ENCODE measurements around the gene TNFRSF13B. TPM values are rescaled to one million over a fixed set of nuclear protein-coding genes. Genes with fewer than 3 reads are reported as not detected.
"Not testable (repeated sequence)": the region's sequence is repeated elsewhere in the genome, so short reads cannot be mapped to it uniquely, and the experiment has no call there.

The TNFRSF13B gene
- total RNA-seq, 2 donors from 2014 or later: not detected

DNA sequence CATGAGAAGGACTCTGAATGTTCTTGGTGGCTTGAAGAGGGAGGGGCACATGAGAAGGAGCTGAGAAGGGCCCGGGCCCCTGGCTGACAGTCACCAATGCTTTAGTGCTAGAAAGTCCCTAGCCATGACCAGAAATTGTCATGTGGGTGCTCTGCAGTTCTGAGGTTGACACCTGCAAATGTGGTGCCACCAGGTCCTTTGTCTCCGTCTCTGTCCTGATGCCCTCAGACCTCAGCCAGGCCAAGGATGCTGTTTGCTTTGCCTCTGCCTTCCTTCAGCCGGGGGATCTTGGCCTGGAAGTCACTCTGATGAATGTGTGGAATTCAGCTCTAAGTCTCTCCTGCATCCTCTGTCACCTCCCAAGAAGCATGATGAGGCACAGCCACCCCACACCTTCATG lies 63.6 kb downstream of the TNFRSF13B start:
- Histone ChIP-seq H3K4me3 (no peak overlapping the region), H3K27ac (no peak overlapping the region), H3K9me3 (no peaks in the 10 kb centered on the region), H3K36me3 (replicated peaks in 1 of 2; ENCODE audit: insufficient read depth in 1 of 2, low read depth in 2 of 2) (no peaks in the 10 kb centered on the region), H3K27me3 (no peaks in the 10 kb centered on the region), H3K4me1 (no peaks in the 10 kb centered on the region)
- ATAC-seq (no peak), DNase-seq (no peak)
- WGBS, 2 donors: 77 to 100% methylated on average over 2 to 3 of the region's 3 CpGs
- TF ChIP-seq CTCF (IDR thresholded peaks at IDR 0.05) (no peak), POLR2A (IDR thresholded peaks at IDR 0.05) (no peak)
- intact Hi-C loops (cut with DNase I): no loop called here

- intact Hi-C loops (cut with DNase I): no loop called here
- TF ChIP-seq POLR2A (IDR thresholded peaks at IDR 0.05) (no peak), CTCF (IDR thresholded peaks at IDR 0.05) (no peak)
- Histone ChIP-seq H3K36me3 (replicated peaks in 1 of 2; ENCODE audit: insufficient read depth in 1 of 2, low read depth in 2 of 2) (no peaks in the 10 kb centered on the region), H3K27me3 (no peaks in the 10 kb centered on the region), H3K4me1 (no peaks in the 10 kb centered on the region), H3K27ac (no peak overlapping the region), H3K9me3 (no peaks in the 10 kb centered on the region), H3K4me3 (no peak overlapping the region)
- DNase-seq: no peak
- ATAC-seq: no peak
- 75% methylated on average over 4 of the region's 4 CpGs for WGBS, 2 donors
Measured at GRCh38 chr17:16906680-16907079, 65.2 kb downstream of the TNFRSF13B start.

DNA sequence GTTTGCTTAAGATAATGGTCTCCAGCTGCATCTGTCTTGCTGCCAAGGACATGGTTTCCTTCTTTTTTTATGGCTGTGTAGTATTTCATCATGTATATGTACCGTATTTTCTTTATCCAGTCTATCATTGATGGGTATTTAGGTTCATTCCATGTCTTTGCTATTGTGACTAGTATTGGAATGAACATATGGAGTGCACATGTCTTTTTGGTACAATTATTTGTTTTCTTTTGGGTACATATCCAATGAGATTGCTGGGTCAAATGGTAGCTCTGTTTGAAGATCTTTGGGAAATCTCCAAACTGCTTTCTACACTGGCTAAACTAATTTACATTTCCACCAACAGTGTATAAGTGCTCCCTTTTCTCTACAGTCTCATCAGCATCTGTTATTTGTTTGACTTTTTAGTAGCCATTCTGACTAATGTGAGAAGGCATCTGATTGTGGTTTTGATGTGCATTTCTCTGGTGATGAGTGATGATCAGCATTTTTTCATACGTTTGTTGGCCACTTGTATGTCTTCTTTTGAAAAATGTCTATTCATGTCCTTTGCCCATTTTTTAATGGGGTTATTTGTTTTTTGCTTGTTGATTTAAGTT lies 66.2 kb downstream of the TNFRSF13B start:
- TF ChIP-seq POLR2A (IDR thresholded peaks at IDR 0.05): no peak
- no peak for TF ChIP-seq CTCF (IDR thresholded peaks at IDR 0.05)
- H3K27me3 ChIP-seq: no peaks in the 10 kb centered on the region
- H3K27ac ChIP-seq: no peak overlapping the region
- WGBS, 2 donors: 48% methylated on average over 2 of the region's 2 CpGs
- H3K4me1 ChIP-seq: no peaks in the 10 kb centered on the region
- ATAC-seq (no peak), DNase-seq (no peak)
- no peaks in the 10 kb centered on the region for H3K36me3 ChIP-seq (replicated peaks in 1 of 2; ENCODE audit: insufficient read depth in 1 of 2, low read depth in 2 of 2)
- intact Hi-C loops (cut with DNase I): no loop called here
- H3K9me3 ChIP-seq: no peaks in the 10 kb centered on the region
- H3K4me3 ChIP-seq: no peak overlapping the region

DNA sequence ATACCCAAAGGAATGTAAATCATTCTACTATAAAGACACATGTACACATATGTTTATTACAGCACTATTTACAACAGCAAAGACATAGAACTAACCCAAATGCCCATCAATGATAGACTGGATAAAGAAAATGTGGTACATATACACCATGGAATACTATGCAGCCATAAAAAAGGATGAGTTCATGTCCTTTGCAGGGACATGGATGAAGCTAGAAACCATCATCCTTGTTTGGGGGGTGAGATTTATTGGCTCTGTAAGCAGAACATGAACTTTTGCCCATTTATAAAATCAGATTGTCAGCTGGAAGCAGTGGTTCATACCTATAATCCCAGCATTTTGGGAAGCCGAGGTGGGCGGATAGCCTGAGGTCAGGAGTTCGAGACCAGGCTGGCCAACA lies 68.8 kb downstream of the TNFRSF13B start:
- H3K36me3 ChIP-seq (replicated peaks in 1 of 2; ENCODE audit: insufficient read depth in 1 of 2, low read depth in 2 of 2); ATAC-seq; H3K4me1 ChIP-seq; intact Hi-C loops (cut with DNase I); H3K27ac ChIP-seq; H3K9me3 ChIP-seq; H3K27me3 ChIP-seq; H3K4me3 ChIP-seq; DNase-seq: not testable (repeated sequence)
- WGBS, 2 donors: 87 to 88% methylated on average over 3 of the region's 3 CpGs

DNA sequence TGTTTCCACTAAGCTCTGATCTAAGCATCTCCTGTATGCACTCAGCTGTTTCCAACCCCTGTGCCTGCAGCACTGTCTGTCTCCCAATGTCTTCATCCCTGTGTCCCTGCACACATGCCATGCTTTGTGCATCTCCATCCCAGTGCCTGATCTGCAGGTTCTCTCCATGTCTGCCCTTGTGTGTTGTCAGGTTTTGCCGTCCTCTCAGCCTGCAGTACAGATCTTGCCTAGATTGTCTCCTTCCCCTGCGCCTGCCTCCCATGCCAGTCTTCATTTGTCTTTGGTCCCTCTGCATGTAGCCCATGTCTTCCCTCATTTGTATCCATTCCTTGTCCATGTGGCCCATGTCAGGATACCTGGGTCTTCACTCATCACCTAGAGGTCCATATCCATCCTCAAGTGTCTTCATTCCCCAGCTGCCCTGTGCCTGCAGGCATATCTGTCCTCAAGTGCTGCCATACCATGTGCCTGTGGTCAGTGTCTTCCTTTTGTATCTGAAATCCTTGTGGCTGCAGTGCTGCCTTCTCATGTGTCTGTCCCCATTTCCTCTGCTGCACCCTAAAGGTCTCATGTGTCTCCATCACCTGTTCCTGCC lies 71.5 kb downstream of the TNFRSF13B start:
- DNase-seq (no peak), ATAC-seq (no peak)
- H3K9me3 ChIP-seq: no peaks in the 10 kb centered on the region
- no peak overlapping the region for H3K27ac ChIP-seq
- WGBS, 2 donors: 78% methylated on average over 2 of the region's 2 CpGs
- H3K27me3 ChIP-seq: no peaks in the 10 kb centered on the region
- no peak overlapping the region for H3K4me3 ChIP-seq
- no peak for TF ChIP-seq POLR2A (IDR thresholded peaks at IDR 0.05)
- TF ChIP-seq CTCF (IDR thresholded peaks at IDR 0.05): no peak
- H3K36me3 ChIP-seq (replicated peaks in 1 of 2; ENCODE audit: insufficient read depth in 1 of 2, low read depth in 2 of 2): no peaks in the 10 kb centered on the region
- intact Hi-C loops (cut with DNase I): no loop called here
- H3K4me1 ChIP-seq: no peaks in the 10 kb centered on the region

DNA sequence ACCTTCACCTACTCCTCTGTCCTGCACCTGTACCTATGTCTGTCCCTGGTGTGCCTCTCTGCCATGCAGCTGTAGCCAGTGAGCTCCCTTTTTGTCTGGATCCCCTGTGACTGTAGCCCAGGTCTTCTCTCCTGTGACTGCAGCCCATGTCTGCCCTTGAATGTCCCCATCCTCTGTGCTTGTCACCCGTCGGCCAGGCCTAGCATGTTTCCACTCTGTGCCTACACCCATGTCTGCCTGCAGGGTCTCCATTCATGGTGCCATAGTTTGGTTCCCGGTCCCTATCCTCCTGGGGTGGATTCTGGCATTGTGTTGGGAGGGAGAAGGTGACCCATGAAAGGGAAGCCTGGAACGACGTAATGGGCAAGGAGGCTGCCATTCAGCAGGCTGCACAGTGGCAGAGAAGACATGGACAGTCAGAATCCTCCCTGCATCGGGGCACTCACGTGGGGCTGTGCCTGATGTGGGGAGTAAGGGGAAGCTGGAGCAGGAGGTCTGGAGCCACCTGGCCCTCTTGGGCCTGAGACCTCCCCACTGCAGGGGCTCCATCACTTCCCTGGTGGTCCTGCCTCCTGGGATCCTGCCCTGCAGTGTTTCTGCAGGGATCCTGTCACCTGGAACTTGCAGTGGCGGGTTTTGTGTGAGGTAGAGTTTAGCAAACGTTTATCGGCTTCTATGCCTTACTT lies 74.6 kb downstream of the TNFRSF13B start:
- DNase-seq; H3K36me3 ChIP-seq (replicated peaks in 1 of 2; ENCODE audit: insufficient read depth in 1 of 2, low read depth in 2 of 2); H3K27ac ChIP-seq; H3K27me3 ChIP-seq; H3K9me3 ChIP-seq; H3K4me1 ChIP-seq; intact Hi-C loops (cut with DNase I); H3K4me3 ChIP-seq; ATAC-seq: not testable (repeated sequence)
- 70 to 73% methylated on average over 6 to 10 of the region's 10 CpGs for WGBS, 2 donors

- H3K4me3 ChIP-seq; intact Hi-C loops (cut with DNase I); ATAC-seq; H3K36me3 ChIP-seq (replicated peaks in 1 of 2; ENCODE audit: insufficient read depth in 1 of 2, low read depth in 2 of 2); H3K27ac ChIP-seq; DNase-seq; H3K9me3 ChIP-seq; H3K27me3 ChIP-seq; H3K4me1 ChIP-seq: not testable (repeated sequence)
- WGBS, 2 donors: 83 to 88% methylated on average over 8 of the region's 8 CpGs
Measured at GRCh38 chr17:16896235-16896634, 75.7 kb downstream of the TNFRSF13B start.

DNA sequence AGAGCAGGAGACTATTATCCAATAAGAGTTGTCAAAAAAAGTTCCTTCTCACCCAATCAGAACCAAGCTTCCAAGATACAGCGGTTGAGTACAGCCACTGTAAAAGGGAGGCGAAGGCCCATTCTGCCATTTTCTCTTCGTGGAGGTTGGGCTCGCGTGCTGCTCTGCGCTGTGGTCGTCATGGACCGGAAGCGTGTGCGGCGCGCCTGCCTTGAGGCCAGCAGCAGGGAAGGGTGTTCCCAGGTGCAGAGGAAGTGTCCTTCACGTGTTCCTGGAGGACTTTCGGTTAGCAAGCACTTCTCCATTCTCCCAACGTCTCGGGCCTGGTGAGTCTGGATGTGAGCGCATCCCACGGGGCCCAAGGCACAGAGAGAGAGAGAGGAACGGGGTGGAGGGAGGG lies 78.4 kb downstream of the TNFRSF13B start:
- H3K4me3 ChIP-seq; H3K4me1 ChIP-seq; H3K36me3 ChIP-seq (replicated peaks in 1 of 2; ENCODE audit: insufficient read depth in 1 of 2, low read depth in 2 of 2); H3K9me3 ChIP-seq; H3K27me3 ChIP-seq; H3K27ac ChIP-seq; DNase-seq; intact Hi-C loops (cut with DNase I); ATAC-seq: not testable (repeated sequence)
- 85 to 86% methylated on average over 19 of the region's 19 CpGs for WGBS, 2 donors
